SK-N-MC (cell line): ENCODE data around the gene NUP153.

Experiments
- DNase-seq: peaks from one replicate; pipeline ENCODE4 v3.0.0-alpha.2; 2011; ENCODE audit warnings: low read depth, low spot score
- H3K27ac ChIP-seq: fragments of 200-600 bp; sonication (generic); 2 replicates; pipeline ENCODE4 v1.5.1; 2016; ENCODE audit warnings: mixed run types
- H3K36me3 ChIP-seq: fragments of 200-600 bp; sonication (generic); 2 replicates; pipeline ENCODE4 v1.6.1; 2017; ENCODE audit warnings: antibody characterized with exemption, low read length, mixed read lengths; ENCODE audit not compliant: insufficient read depth
- H3K4me3 ChIP-seq: fragments of 200-600 bp; sonication (generic); 2 replicates; pipeline ENCODE4 v1.5.1; 2016
- H3K9ac ChIP-seq: fragments of 200-600 bp; sonication (generic); 2 replicates; pipeline ENCODE4 v1.8.0; 2017; ENCODE audit warnings: mixed run types, mixed read lengths; ENCODE audit not compliant: insufficient read length
- H3K9me3 ChIP-seq: fragments of 200-600 bp; sonication (generic); 2 replicates; pipeline ENCODE4 v1.6.1; 2017; ENCODE audit warnings: low read depth, mild to moderate bottlenecking, antibody characterized with exemption, low read length, moderate library complexity, mixed read lengths
- EZH2 ChIP-seq: fragments of 200-600 bp; sonication (generic); IDR thresholded peaks from one replicate; pipeline ENCODE4 v1.6.1; 2017; ENCODE audit warnings: antibody characterized with exemption
- FOXP2 ChIP-seq: optimal IDR thresholded peaks from 2 replicates; pipeline ENCODE3; 2011; ENCODE audit warnings: mild to moderate bottlenecking, moderate library complexity; ENCODE audit not compliant: insufficient read depth; ENCODE audit errors: extremely low read length, control extremely low read depth
- POLR2AphosphoS5 ChIP-seq: IDR thresholded peaks from 2 replicates; pipeline ENCODE4 v1.6.1; 2012; ENCODE audit warnings: mild to moderate bottlenecking, low read depth, low read length, borderline replicate concordance

Gene NUP153

GRCh38 chr6:17580518-17581048 lies 126.1 kb downstream of the NUP153 start:
- H3K36me3 ChIP-seq = no peaks in the 10 kb centered on the region
- no peak overlapping the region for H3K27ac ChIP-seq
- TF ChIP-seq FOXP2 = no peak
- no peak for TF ChIP-seq EZH2
- DNase-seq = no peak
- no peak overlapping the region for H3K4me3 ChIP-seq
- H3K9me3 ChIP-seq = no peaks in the 10 kb centered on the region
- no peak overlapping the region for H3K9ac ChIP-seq

- TF ChIP-seq POLR2AphosphoS5 = no peak
- no peak for TF ChIP-seq FOXP2
- TF ChIP-seq EZH2 = no peak
- H3K36me3 ChIP-seq = no peaks in the 10 kb centered on the region
- DNase-seq = no peak
- H3K9ac ChIP-seq = no peak overlapping the region
- no peak overlapping the region for H3K27ac ChIP-seq
- no peaks in the 10 kb centered on the region for H3K9me3 ChIP-seq
- H3K4me3 ChIP-seq = no peak overlapping the region
These were observed 129.7 kb downstream of the NUP153 start for GRCh38 chr6:17577059-17577458.

GRCh38 chr6:17574866-17575560 lies 131.7 kb downstream of the NUP153 start:
- TF ChIP-seq POLR2AphosphoS5 = no peak
- TF ChIP-seq FOXP2 = no peak
- no peak for TF ChIP-seq EZH2
- no peak for DNase-seq
- Histone ChIP-seq H3K4me3 (no peak overlapping the region), H3K9me3 (no peaks in the 10 kb centered on the region), H3K36me3 (no peaks in the 10 kb centered on the region), H3K27ac (no peak overlapping the region), H3K9ac (no peak overlapping the region)

GRCh38 chr6:17565399-17565798 lies 141.3 kb downstream of the NUP153 start:
- Histone ChIP-seq H3K36me3 (no peaks in the 10 kb centered on the region), H3K4me3 (no peak overlapping the region), H3K9ac (no peak overlapping the region), H3K9me3 (0 out of 2 replicates have a peak, but pooled peaks cover 3% of the 10 kb centered on the region), H3K27ac (no peak overlapping the region)
- TF ChIP-seq POLR2AphosphoS5 (no peak), EZH2 (no peak), FOXP2 (no peak)
- no peak for DNase-seq
